Ramos (cell line): ENCODE measurements around the gene SLC9A6.
"Not testable (repeated sequence)": the region's sequence is repeated elsewhere in the genome, so short reads cannot be mapped to it uniquely, and the experiment has no call there.

Source experiments
- in situ Hi-C: fragments of 300-500 bp; cut with MboI; formaldehyde crosslinking; loops from one replicate; pipeline ENCODE4 v1.14.3; 2022; ENCODE audit warnings: low sequenced_read_pairs; ENCODE audit not compliant: unreplicated experiment

SLC9A6 gene

DNA sequence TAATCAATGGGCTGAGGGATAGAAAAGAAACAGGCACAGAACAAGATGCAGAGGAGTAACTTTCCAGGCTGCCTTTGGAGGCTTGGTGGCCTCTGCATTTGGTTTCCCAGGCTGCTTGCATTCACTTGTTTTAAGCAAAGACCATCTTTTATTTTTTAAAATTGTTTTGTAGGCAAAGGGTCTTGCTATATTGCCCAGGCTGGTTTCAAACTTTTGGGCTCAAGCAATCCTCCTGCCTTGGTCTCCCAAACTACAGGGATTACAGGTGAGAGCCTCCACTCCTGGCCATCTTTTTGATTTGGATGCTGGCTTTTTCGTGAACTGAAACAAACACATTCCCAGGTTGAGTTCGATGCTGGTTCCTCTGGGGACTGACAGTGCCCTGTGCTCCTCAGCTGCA is 74.1 kb downstream of the SLC9A6 start:
- in situ Hi-C loops, result no loop called here

DNA sequence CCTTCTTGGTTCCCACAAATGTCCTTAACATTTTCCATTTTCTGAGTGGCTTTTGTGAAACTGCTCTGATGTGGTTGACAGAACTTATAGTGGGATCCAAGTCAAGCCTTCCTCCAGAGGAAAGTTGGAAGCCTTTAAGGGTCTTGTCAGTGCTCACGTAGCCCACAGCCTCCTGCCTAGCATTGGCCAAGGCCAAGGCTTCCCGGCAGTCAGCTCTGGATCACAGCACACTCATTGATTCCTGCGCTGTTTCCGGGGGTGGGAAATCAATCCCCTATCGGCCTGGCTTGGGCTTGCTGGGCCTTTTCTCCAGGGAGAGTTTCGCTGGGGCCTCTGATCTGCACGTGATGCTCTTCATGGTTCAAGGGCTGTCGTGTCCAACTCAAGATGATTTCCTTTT is 76.1 kb downstream of the SLC9A6 start:
- in situ Hi-C loops, result no loop called here

DNA sequence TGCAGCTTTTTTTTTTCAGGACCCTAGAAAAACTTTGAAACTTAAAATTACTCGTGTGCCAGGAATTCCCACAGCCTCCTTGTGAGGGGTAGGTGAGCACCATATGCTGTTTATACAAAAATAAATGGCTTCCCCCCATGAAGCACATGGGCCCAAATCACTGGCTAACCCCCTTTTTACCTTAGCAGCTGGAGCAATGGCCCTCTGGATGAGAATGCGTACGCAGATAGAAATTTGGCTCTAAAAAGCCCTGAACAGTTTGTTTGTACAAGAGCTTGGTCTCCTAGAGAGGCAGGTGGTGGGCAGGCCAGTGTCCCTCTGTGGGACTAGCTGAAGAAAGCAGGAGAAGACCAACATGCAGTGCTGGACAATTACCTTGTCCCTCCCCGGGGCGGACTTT is 76.5 kb downstream of the SLC9A6 start:
- in situ Hi-C loops, result no loop called here

- in situ Hi-C loops, result no loop called here
These were observed 78.3 kb downstream of the SLC9A6 start for GRCh38 chrX:136063340-136064079.

GRCh38 chrX:136064661-136065043 is 79.4 kb downstream of the SLC9A6 start:
- in situ Hi-C loops, result no loop called here

GRCh38 chrX:136065044-136065671 is 79.9 kb downstream of the SLC9A6 start:
- in situ Hi-C loops, result no loop called here

DNA sequence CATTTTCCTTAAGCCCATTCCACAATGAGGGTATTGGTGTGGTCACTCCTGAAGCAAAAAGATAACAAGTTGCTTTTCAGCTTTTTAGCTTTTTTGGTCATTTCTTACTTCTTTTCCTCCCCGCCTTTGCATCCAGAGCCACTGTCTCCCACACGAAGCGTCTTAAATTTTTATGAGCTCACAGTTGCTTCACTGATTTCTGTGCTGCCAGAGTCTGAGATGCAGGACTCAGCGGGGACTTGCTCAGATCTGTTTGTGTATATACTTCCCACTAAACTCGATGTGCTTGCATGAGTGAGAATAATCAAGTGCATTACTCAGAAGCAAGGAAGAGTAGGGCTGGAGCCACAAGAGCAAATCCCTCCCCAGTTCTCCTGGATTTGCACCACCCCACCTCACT is 81.9 kb downstream of the SLC9A6 start:
- in situ Hi-C loops, result no loop called here

GRCh38 chrX:136067966-136068365 is 82.7 kb downstream of the SLC9A6 start:
- in situ Hi-C loops, result no loop called here

- in situ Hi-C loops, result no loop called here
These were observed 91.7 kb downstream of the SLC9A6 start for GRCh38 chrX:136076942-136077341.

DNA sequence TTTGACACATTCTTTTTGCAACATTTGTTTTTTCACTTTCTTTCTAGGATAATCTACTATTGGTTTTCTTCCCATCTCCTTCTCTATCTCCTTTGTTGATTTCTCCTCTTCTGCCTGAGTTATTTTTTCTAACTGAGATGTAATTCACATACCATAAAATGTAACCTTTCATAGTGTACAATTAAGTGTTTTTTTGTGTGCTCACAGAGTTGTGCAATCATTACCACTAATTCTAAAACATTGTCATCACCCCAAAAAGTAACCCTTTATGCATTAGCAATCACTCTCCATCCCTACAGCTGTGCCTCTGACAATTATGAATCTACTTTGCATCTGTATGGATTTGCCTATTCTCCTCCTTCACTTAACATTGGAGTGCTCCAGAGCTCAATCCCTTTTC is 95.5 kb downstream of the SLC9A6 start:
- in situ Hi-C loops, result no loop called here

DNA sequence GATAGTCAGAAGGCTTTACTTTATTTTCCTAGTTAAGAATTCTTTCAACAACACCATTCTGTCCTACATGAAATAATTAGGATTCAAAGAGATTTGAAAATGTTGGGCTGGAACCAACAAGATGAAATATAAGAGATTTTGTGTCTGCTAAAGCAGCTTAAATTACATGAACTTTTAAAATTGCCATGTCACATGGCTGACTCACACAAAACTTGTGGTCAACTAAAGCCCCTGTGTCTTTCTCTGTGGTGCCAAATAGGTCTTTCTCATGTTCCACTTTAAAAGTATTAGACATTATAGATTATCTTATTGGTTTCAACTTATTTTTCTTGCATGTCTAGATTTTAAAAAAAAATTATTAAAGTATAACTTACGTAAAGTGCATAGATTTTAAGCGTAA is 101.3 kb downstream of the SLC9A6 start:
- in situ Hi-C loops, result no loop called here

DNA sequence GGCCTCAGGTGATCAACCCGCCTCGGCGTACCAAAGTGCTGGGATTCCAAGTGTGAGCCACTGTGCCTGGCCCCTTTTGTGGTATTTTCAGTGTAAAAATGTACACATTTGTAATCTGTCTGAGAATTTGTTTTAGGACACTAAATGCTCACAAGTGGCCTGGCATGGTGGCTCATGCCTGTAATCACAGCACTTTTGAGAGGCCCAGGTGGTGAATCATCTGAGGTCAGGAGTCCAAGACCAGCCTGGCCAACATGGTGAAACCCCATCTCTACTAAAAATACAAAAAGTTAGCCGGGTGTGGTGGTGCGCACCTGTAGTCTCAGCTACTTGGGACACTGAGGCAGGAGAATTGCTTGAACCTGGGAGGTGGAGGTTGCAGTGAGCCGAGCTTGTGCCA is 106.7 kb downstream of the SLC9A6 start:
- in situ Hi-C loops, result not testable (repeated sequence)

GRCh38 chrX:136094962-136095361 is 109.7 kb downstream of the SLC9A6 start:
- in situ Hi-C loops, result no loop called here
